SU-DHL-6 (cell line): ENCODE data around the gene PLXNA2.

Source experiments
- EZH2phosphoT487 ChIP-seq: fragments of 200-600 bp; sonication (generic), shearing (Covaris generic); conservative IDR thresholded peaks from 2 replicates; pipeline ENCODE4 v1.6.1; 2018; ENCODE audit warnings: mild to moderate bottlenecking, antibody characterized with exemption, low read length, moderate library complexity, mixed read lengths
- TF ChIP-seq, protein P1 (sequence below): fragments of 200-600 bp; sonication (generic); IDR thresholded peaks from one replicate; pipeline ENCODE4 v1.5.1; 2017; ENCODE audit warnings: antibody characterized with exemption, mild to moderate bottlenecking, low read length, moderate library complexity; ENCODE audit not compliant: insufficient read depth, poor library complexity, severe bottlenecking

GRCh38 chr1:208051651-208052050, 192.5 kb downstream of the PLXNA2 start:
- TF ChIP-seq, protein P1, sequence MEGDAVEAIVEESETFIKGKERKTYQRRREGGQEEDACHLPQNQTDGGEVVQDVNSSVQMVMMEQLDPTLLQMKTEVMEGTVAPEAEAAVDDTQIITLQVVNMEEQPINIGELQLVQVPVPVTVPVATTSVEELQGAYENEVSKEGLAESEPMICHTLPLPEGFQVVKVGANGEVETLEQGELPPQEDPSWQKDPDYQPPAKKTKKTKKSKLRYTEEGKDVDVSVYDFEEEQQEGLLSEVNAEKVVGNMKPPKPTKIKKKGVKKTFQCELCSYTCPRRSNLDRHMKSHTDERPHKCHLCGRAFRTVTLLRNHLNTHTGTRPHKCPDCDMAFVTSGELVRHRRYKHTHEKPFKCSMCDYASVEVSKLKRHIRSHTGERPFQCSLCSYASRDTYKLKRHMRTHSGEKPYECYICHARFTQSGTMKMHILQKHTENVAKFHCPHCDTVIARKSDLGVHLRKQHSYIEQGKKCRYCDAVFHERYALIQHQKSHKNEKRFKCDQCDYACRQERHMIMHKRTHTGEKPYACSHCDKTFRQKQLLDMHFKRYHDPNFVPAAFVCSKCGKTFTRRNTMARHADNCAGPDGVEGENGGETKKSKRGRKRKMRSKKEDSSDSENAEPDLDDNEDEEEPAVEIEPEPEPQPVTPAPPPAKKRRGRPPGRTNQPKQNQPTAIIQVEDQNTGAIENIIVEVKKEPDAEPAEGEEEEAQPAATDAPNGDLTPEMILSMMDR = no peak
- no peak for TF ChIP-seq EZH2phosphoT487
